GM18951 (cell line): ENCODE data around the gene ACTL7A.
"Not testable (repeated sequence)": the region's sequence is repeated elsewhere in the genome, so short reads cannot be mapped to it uniquely, and the experiment has no call there.

Experiments used
- POLR2A ChIP-seq: IDR thresholded peaks from 4 replicates; pipeline ENCODE4 v1.6.1; 2011; ENCODE audit warnings: mild to moderate bottlenecking; ENCODE audit not compliant: insufficient read length, insufficient read depth; ENCODE audit errors: extremely low read depth
- in situ Hi-C: fragments of 300-500 bp; cut with MboI; formaldehyde crosslinking; loops from one replicate; pipeline ENCODE4 v1.12.0; 2022; ENCODE audit warnings: low sequenced_read_pairs, mixed read lengths, inconsistent platforms; ENCODE audit not compliant: unreplicated experiment

Gene ACTL7A

GRCh38 chr9:108837530-108837929, 24.5 kb upstream of the ACTL7A start:
- no peak for TF ChIP-seq POLR2A
- in situ Hi-C loops, result no loop called here

GRCh38 chr9:108838017-108838416, 24.0 kb upstream of the ACTL7A start:
- no peak for TF ChIP-seq POLR2A
- in situ Hi-C loops, result no loop called here

GRCh38 chr9:108839561-108839960, 22.5 kb upstream of the ACTL7A start:
- in situ Hi-C loops, result not testable (repeated sequence)

- no peak for TF ChIP-seq POLR2A
- in situ Hi-C loops, result no loop called here
These were observed 19.3 kb upstream of the ACTL7A start for GRCh38 chr9:108842610-108843295.

- in situ Hi-C loops, result no loop called here
- TF ChIP-seq POLR2A, result no peak
These were observed 17.7 kb upstream of the ACTL7A start for GRCh38 chr9:108844391-108844790.

GRCh38 chr9:108844856-108845255, 17.2 kb upstream of the ACTL7A start:
- TF ChIP-seq POLR2A, result no peak
- in situ Hi-C loops, result no loop called here

GRCh38 chr9:108845507-108845906, 16.6 kb upstream of the ACTL7A start:
- no peak for TF ChIP-seq POLR2A
- in situ Hi-C loops, result no loop called here

GRCh38 chr9:108845947-108846346, 16.1 kb upstream of the ACTL7A start:
- in situ Hi-C loops, result no loop called here
- TF ChIP-seq POLR2A, result no peak

GRCh38 chr9:108848296-108848695, 13.8 kb upstream of the ACTL7A start:
- in situ Hi-C loops, result not testable (repeated sequence)

- in situ Hi-C loops, result no loop called here
- TF ChIP-seq POLR2A, result no peak
These were observed 11.7 kb upstream of the ACTL7A start for GRCh38 chr9:108850293-108850897.

GRCh38 chr9:108851138-108851537, 10.9 kb upstream of the ACTL7A start:
- in situ Hi-C loops, result no loop called here
- no peak for TF ChIP-seq POLR2A

GRCh38 chr9:108852079-108852478, 10.0 kb upstream of the ACTL7A start:
- TF ChIP-seq POLR2A, result no peak
- in situ Hi-C loops, result no loop called here

- no peak for TF ChIP-seq POLR2A
- in situ Hi-C loops, result no loop called here
These were observed 8.0 kb upstream of the ACTL7A start for GRCh38 chr9:108854094-108854493.

GRCh38 chr9:108854641-108855528, 7.2 kb upstream of the ACTL7A start:
- TF ChIP-seq POLR2A, result no peak
- in situ Hi-C loops, result no loop called here

GRCh38 chr9:108855529-108855886, 6.6 kb upstream of the ACTL7A start:
- in situ Hi-C loops, result no loop called here
- TF ChIP-seq POLR2A, result no peak
